Smooth muscle cell (in vitro differentiated cells): ENCODE measurements around the gene MARCHF2. TPM values are rescaled to one million over a fixed set of nuclear protein-coding genes. Genes with fewer than 3 reads are reported as not detected.
A peak's percentile ranks its signal among the peaks of the same experiment; 100 is the strongest.

Source experiments
- DNase-seq: peaks from one replicate; lab custom pipeline; 2025; ENCODE audit not compliant: unreplicated experiment; lab: John Stamatoyannopoulos, UW
- H2AFZ ChIP-seq: fragments of 200-600 bp; sonication (generic); 2 replicates; pipeline ENCODE4 v1.6.0; 2016; ENCODE audit warnings: antibody characterized with exemption, low read depth, mild to moderate bottlenecking
- H3F3A ChIP-seq: fragments of 200-600 bp; sonication (generic); 2 replicates; pipeline ENCODE4 v1.6.0; 2017; ENCODE audit warnings: antibody characterized with exemption, low read depth
- H3K27ac ChIP-seq: fragments of 200-600 bp; sonication (generic); 2 replicates; pipeline ENCODE4 v1.5.1; 2016; ENCODE audit warnings: low read depth, mild to moderate bottlenecking
- H3K27me3 ChIP-seq: fragments of 200-600 bp; sonication (generic); 2 replicates; pipeline ENCODE4 v1.6.1; 2016; ENCODE audit warnings: low read depth, mild to moderate bottlenecking
- H3K36me3 ChIP-seq: fragments of 200-600 bp; sonication (generic); 2 replicates; pipeline ENCODE4 v1.5.1; 2016; ENCODE audit warnings: low read depth
- H3K4me1 ChIP-seq: fragments of 200-600 bp; sonication (generic); 2 replicates; pipeline ENCODE4 v1.5.1; 2016; ENCODE audit warnings: low read depth
- H3K4me2 ChIP-seq: fragments of 200-600 bp; sonication (generic); 2 replicates; pipeline ENCODE4 v1.6.0; 2016; ENCODE audit warnings: mild to moderate bottlenecking
- H3K4me3 ChIP-seq: fragments of 200-600 bp; sonication (generic); 2 replicates; pipeline ENCODE4 v1.5.1; 2016; ENCODE audit warnings: mild to moderate bottlenecking
- H3K79me2 ChIP-seq: fragments of 200-600 bp; sonication (generic); 2 replicates; pipeline ENCODE4 v1.6.0; 2016; ENCODE audit warnings: low read depth, mild to moderate bottlenecking
- H3K9ac ChIP-seq: fragments of 200-600 bp; sonication (generic); 2 replicates; pipeline ENCODE4 v1.6.0; 2016; ENCODE audit warnings: low read depth
- H3K9me3 ChIP-seq: fragments of 200-600 bp; sonication (generic); replicated peaks from 2 replicates; pipeline ENCODE4 v1.5.1; 2016; ENCODE audit warnings: low read depth
- H4K20me1 ChIP-seq: fragments of 200-600 bp; sonication (generic); 2 replicates; pipeline ENCODE4 v1.6.0; 2016; ENCODE audit warnings: low read depth
- CTCF ChIP-seq: fragments of 200-600 bp; sonication (generic); IDR thresholded peaks from 2 replicates; pipeline ENCODE4 v1.5.1; 2017; ENCODE audit warnings: borderline replicate concordance, mild to moderate bottlenecking, antibody characterized with exemption; ENCODE audit not compliant: insufficient read depth, poor library complexity, severe bottlenecking
- WGBS: methylation state at CpG from one replicate; pipeline ENCODE4 v1.1.7; 2016; ENCODE audit warnings: low lambda C conversion rate; 5-methylcytosine and 5-hydroxymethylcytosine counted together
- polyA plus RNA-seq: library from polyadenylated mRNA; unstranded; fragments of >200 nt; fragmentation: Nextera tagmentation; extraction: Ambion mirVana; gene quantifications from 2 replicates; pipeline ENCODE4 v1.2.1, GENCODE V29; 2016
- total RNA-seq: library from RNA; depleted of rRNA; stranded (reverse); fragments of >200 nt; gene quantifications from 2 replicates; pipeline ENCODE4 v1.2.3, GENCODE V29; 2014

The MARCHF2 gene
- total and polyA plus RNA-seq, 2 experiments from 2014 or later = 22.2 to 24.4 TPM

DNA sequence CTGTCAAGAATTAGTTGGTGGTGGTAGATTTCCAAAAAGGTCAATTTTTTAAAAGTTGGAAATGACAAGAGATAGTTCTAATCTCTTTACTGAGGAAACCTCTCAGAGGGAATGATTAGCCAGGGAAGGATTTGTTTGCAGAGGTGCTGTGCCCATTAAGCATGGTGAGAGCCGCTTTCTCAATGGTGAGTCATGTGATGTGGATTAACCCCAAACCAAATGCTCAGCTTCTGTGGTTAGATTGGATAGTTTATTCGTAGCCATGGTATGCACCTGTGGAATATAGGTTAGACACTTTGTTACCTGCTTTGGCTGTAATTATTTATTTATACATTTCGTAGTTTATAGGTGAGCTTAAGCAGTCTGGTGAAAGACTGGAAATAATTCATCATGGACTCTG lies 38.8 kb downstream of the MARCHF2 start:
- DNase-seq = no peak
- WGBS = 44% methylated on average over 3 of the region's 3 CpGs

DNA sequence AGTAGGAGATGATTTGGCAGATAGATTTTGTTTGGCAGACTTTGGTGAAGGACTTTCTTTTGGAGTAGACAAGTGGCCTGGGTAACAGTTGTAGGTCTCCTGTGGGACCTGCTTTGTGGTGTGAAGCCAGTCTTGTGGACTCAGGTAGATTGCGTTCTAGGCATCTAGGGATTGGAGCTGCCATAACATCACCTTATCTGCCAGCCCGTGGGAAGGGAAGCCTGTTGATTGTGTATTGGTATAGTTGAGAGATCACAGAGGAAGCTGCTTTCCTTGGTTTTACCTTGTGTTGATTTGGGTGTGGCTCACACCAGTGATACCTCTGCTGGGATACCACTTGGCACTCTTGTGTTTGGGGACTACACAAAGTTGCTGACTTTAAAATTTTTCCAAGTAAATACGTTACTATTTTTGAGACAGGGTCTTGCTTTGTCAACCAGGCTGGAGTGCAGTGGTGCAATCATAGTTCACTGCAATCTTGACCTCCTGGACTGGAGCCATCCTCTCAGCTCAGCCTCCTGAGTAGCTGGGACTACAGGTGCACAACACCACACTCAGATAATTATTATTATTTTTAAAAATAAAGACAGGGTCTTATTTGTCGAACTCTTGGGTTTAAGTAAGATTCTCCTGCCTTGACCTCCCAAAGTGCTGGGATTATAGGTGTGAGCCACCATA lies 39.5 kb downstream of the MARCHF2 start:
- no peak for TF ChIP-seq CTCF
- H3K4me2 ChIP-seq = peak overlapping the region; percentile 37
- 87% methylated on average over 4 of the region's 4 CpGs for WGBS

More for the DNA sequence above, 38.8 kb downstream of the MARCHF2 start:
- H4K20me1 ChIP-seq = peaks cover 99% of the 10 kb centered on the region
- no peaks in the 10 kb centered on the region for H3K9me3 ChIP-seq
- peaks cover 98% of the 10 kb centered on the region for H3K79me2 ChIP-seq
- H3K27me3 ChIP-seq = no peaks in the 10 kb centered on the region
- no peak overlapping the region for H2AFZ ChIP-seq
- peaks cover 10% of the 10 kb centered on the region for H3K36me3 ChIP-seq
- peak overlapping the region; percentile 37 for H3K4me2 ChIP-seq
- H3K27ac ChIP-seq = peak overlapping the region; percentile 39
- H3K9ac ChIP-seq = no peak overlapping the region
- H3F3A ChIP-seq = peaks cover 19% of the 10 kb centered on the region
- no peak for TF ChIP-seq CTCF
- peaks cover 49% of the 10 kb centered on the region for H3K4me1 ChIP-seq
- no peak overlapping the region for H3K4me3 ChIP-seq

GRCh38 chr19:8453616-8454015 lies 40.5 kb downstream of the MARCHF2 start:
- TF ChIP-seq CTCF = no peak
- no peak overlapping the region for H3K4me3 ChIP-seq
- peaks cover 99% of the 10 kb centered on the region for H4K20me1 ChIP-seq
- no peak overlapping the region for H3K9ac ChIP-seq
- H3K27me3 ChIP-seq = no peaks in the 10 kb centered on the region
- peaks cover 26% of the 10 kb centered on the region for H3F3A ChIP-seq
- WGBS = 96% methylated on average over 6 of the region's 6 CpGs
- H3K4me1 ChIP-seq = peaks cover 38% of the 10 kb centered on the region
- no peak overlapping the region for H2AFZ ChIP-seq
- no peaks in the 10 kb centered on the region for H3K9me3 ChIP-seq
- no peak overlapping the region for H3K27ac ChIP-seq
- no peak overlapping the region for H3K4me2 ChIP-seq
- H3K79me2 ChIP-seq = peaks cover 98% of the 10 kb centered on the region
- no peak for DNase-seq
- H3K36me3 ChIP-seq = peaks cover 6% of the 10 kb centered on the region

More for the DNA sequence above, 39.5 kb downstream of the MARCHF2 start:
- no peaks in the 10 kb centered on the region for H3K9me3 ChIP-seq
- H3K79me2 ChIP-seq = peaks cover 98% of the 10 kb centered on the region
- peaks cover 99% of the 10 kb centered on the region for H4K20me1 ChIP-seq
- peaks cover 42% of the 10 kb centered on the region for H3K4me1 ChIP-seq
- H3K9ac ChIP-seq = no peak overlapping the region
- H3K36me3 ChIP-seq = peaks cover 6% of the 10 kb centered on the region
- no peak overlapping the region for H3K4me3 ChIP-seq
- H3K27ac ChIP-seq = peak overlapping the region; percentile 39
- DNase-seq = no peak
- no peaks in the 10 kb centered on the region for H3K27me3 ChIP-seq
- peaks cover 19% of the 10 kb centered on the region for H3F3A ChIP-seq
- H2AFZ ChIP-seq = no peak overlapping the region

DNA sequence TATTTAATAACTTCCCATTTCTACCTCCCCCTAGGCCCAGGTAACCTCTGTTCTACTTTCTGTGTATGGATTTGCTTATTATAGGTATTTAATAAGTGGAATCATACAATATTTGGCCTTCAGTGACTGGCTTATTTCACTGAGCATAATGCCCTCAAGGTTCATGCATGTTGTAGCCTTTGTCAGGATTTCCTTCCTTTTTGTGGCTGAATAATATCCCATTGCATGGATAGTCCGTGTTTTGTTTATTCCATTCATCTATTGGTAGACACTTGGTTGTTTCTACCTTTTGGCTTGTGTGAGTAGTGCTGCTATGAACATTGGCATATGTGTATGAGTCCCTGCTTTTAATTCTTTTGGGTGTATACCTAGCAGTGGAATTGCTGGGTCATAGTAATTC lies 41.1 kb downstream of the MARCHF2 start:
- WGBS = 100% methylated on average over 1 of the region's 1 CpG
- H3K4me1 ChIP-seq = peaks cover 36% of the 10 kb centered on the region
- no peak for DNase-seq
- TF ChIP-seq CTCF = no peak
- peaks cover 6% of the 10 kb centered on the region for H3K36me3 ChIP-seq
- peaks cover 32% of the 10 kb centered on the region for H3F3A ChIP-seq
- peaks cover 99% of the 10 kb centered on the region for H4K20me1 ChIP-seq
- H2AFZ ChIP-seq = no peak overlapping the region
- no peak overlapping the region for H3K9ac ChIP-seq
- no peaks in the 10 kb centered on the region for H3K9me3 ChIP-seq
- H3K27ac ChIP-seq = no peak overlapping the region
- H3K4me2 ChIP-seq = no peak overlapping the region
- H3K4me3 ChIP-seq = no peak overlapping the region
- H3K79me2 ChIP-seq = peaks cover 98% of the 10 kb centered on the region
- H3K27me3 ChIP-seq = no peaks in the 10 kb centered on the region
